Erythroblast (primary cell): Measurements from ENCODE around the gene C19orf18.
"Not testable (repeated sequence)": the region's sequence is repeated elsewhere in the genome, so short reads cannot be mapped to it uniquely, and the experiment has no call there.

Experiments used
- DNase-seq, 2 experiments: peaks; one replicate each; lab custom pipeline; 2025; lab: John Stamatoyannopoulos, UW
- GATA1 ChIP-seq: IDR thresholded peaks from 2 replicates; pipeline ENCODE4 v1.6.1; 2011; ENCODE audit warnings: low read depth, mild to moderate bottlenecking, control low read depth, low read length, moderate library complexity
- POLR2A ChIP-seq: IDR thresholded peaks from 2 replicates; pipeline ENCODE4 v1.6.1; 2011; ENCODE audit warnings: mild to moderate bottlenecking, low read length

Gene C19orf18

DNA sequence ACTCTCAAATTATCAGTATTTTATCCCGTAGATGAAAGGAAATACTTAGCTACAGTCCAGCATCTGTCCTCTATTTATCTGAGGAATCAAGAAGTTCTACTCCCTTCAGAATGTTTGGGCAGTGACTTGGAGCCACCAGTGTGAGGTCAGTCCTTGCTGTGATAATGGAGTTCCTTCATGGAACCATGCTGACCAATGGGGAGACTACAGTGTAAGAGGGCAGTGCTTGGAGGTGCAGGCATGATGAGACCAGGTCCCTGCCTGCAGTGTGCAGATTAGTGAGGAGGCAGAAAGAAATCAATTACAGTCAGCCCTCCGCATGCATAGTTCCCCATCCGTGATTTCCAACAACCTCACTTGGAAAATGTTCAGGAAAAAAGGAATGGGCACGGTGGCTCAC is at the start of gene C19orf18:
TSS of gene C19orf18 (minus strand) at position 101 of the 400 bp plus-strand sequence. CDS start 102 bp downstream, outside the sequence.
- no peak for TF ChIP-seq GATA1
- TF ChIP-seq POLR2A: no peak
- no peak for DNase-seq

GRCh38 chr19:58022283-58022660 is 47.9 kb upstream of the C19orf18 start:
- DNase-seq: no peak
- TF ChIP-seq GATA1: no peak
- TF ChIP-seq POLR2A: no peak

GRCh38 chr19:58021541-58022282 is 47.4 kb upstream of the C19orf18 start:
- TF ChIP-seq POLR2A (no peak), GATA1 (no peak)
- peak; percentile 50 to 55 for DNase-seq

- no peak for DNase-seq
- TF ChIP-seq POLR2A (no peak), GATA1 (no peak)
Measured at GRCh38 chr19:58020129-58020528, 45.8 kb upstream of the C19orf18 start.

GRCh38 chr19:58014141-58014540 is 39.8 kb upstream of the C19orf18 start:
- no peak for TF ChIP-seq POLR2A
- no peak for TF ChIP-seq GATA1
- no peak for DNase-seq

- TF ChIP-seq GATA1 (no peak), POLR2A (no peak)
- DNase-seq: no peak
Measured at GRCh38 chr19:58010507-58010906, 36.2 kb upstream of the C19orf18 start.

- DNase-seq: peak; percentile 86 to 90
- TF ChIP-seq GATA1 (no peak), POLR2A (peak; percentile 40)
Measured at GRCh38 chr19:58009666-58010301, 35.5 kb upstream of the C19orf18 start.

DNA sequence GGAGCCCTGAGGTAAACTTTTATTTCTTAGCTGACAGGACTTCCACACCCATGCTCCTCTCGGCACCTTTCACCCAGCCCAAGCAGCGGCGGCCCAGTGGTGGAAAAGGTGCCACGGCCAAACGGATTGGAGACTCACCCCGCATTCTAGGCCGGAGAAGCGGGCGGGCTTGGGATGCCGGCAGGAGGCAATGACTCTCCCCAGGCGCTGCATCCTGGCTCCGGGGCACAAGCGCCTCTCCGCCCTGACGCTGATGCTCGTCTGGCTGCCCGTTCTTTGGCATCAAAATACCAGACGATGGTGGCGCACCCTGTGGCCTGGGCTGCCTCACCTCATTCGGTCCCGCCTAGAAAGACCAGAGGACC is 34.9 kb upstream of the C19orf18 start:
- no peak for DNase-seq

DNA sequence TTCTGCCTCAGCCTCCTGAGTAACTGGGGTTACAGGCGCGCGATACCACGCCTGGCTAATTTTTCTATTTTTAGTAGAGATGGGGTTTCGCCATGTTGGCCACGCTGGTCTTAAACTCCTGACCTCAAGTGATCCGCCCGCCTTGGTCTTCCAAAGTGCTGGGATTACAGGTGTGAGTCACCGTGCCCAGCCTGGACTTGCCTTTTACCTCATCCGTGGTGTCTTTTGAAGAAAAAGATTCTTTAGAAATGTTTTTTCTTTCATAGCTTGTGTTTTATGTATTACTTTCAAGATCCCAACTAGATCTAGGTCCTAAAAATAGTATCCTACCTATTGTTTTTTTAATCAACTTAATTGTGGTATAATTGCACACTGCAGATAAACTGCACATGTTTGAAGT is 34.5 kb upstream of the C19orf18 start:
- not testable (repeated sequence) for DNase-seq

More for the DNA sequence above, 34.9 kb upstream of the C19orf18 start:
- TF ChIP-seq GATA1 (no peak), POLR2A (no peak)

DNA sequence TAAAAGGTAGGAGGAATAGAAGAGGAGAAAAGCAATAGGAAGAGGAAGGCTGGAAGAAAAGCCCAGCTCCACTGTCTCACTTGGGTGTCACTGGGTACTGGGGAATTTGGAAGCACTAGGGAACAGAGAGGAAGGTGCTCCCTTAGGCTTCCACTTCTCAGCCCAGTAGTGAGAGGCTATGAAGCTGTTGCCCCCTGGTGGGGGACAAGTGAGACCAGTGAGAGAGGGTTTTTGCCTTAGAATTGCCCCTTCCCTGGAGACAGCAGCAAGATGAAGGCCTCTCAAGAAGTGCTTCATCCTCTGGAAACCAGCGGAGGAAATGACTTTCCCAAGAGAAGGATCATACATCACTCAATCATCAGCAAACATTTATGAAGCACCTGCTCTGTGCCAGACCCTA is 33.0 kb upstream of the C19orf18 start:
- DNase-seq: peak; percentile 21 to 26
- no peak for TF ChIP-seq GATA1
- no peak for TF ChIP-seq POLR2A

DNA sequence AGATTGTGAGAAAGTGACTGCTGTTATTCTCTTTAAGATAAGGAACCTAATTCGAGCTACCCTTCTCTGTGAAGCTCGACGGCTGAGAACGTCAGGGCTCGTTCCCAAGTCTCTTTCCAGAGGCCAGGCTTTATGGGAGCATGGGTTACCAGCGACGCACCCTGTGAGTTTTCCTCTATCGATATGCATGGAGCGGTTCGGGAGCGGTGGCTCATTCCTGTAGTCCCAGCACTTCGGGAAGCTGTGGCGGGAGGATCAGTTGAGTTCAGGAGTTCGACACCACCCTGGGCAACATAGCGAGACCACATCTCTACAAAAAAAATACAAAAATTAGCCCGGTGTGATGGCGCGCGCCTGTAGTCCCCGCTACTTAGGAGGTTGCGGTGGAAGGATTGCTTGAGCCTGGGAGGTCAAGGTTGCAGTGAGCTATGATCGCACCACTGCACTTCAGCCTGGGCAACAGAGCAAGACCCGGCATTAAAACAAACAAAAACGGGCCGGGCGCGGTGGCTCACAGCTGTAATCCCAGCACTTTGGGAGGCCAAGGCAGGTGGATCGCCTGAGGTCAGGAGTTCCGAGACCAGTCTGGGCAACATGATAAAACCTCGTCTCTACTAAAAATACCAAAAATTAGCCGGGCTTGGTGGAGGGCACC is 29.0 kb upstream of the C19orf18 start:
- DNase-seq: no peak
- TF ChIP-seq POLR2A (no peak), GATA1 (no peak)

DNA sequence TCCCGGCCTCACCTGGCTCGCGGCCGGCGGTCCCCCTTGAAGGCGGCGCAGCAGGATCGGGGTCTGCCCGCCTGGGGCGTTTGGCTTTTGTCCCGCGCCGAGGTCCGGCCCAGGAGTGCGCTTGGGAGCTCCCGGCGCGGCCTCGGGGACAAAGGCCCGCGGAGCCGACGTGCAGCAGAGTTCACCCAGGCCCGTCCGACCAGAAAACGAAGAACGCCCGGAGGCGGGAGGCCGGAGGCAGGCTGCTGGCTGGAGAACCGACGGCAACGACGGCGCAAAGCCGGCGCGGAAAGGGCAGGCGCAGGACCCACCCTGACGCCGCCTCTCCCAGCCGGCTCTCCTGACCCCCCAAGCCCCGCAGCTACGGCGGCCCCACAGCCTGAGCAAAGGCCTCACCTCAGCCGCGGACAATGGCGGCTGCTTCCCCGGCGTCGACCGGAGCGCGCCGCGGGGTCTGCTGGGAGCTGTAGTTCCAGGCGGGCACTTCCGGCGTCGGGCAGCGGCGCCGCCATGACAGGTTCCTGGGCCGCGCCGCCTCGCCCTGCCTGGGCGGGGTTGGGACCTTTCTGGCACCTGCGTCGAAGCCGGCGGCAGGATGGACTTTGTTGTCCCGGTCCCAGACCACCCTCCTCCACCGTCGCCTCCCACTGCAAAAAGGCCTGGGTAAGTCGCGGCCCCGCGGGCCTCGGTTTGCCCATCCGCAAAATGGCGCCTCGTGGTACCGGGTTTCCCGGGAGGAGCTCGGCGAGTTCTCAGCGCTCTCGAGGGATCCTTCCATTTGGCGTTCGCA is 28.2 kb upstream of the C19orf18 start, which contains the start of gene ZNF606:
TSS of gene ZNF606 (minus strand) at position 437 of the 790 bp plus-strand sequence. CDS start 1,501 bp downstream, outside the sequence.
- TF ChIP-seq GATA1: no peak
- peak; percentile 71 for TF ChIP-seq POLR2A
- DNase-seq: peak; percentile 94

GRCh38 chr19:58001895-58002369 is 27.6 kb upstream of the C19orf18 start:
- TF ChIP-seq POLR2A (no peak), GATA1 (no peak)
- DNase-seq: peak in 1 of 2 experiments; percentile 73
